ENCODE measurements around the gene PIK3CB. TPM values are rescaled to one million over a fixed set of nuclear protein-coding genes. Genes with fewer than 3 reads are reported as not detected.

Gene PIK3CB
- total and polyA plus RNA-seq, 10 of the 15 experiments (the other 5 are each of a cell fraction or from before 2014, with no cell fraction given) = 5.0 to 18.4 (median 10.4) TPM

DNA sequence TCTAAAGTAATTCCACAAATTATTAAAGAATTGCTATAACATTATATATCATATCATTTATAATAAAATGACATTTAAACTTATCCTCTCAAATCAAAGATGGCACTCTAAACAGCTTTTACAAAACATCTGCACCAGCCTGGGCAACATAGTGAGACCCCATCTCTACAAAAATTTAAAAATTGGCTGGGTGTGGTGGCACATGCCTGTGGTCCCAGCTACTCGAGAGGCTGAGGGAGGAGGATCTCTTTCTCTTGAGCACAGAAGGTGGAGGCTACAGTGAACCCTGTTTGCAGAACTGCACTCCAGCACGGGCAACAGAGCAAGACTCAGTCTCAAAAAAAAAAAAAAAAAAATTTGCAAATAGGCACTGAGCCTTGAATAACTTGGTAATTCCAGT lies 63.1 kb downstream of the PIK3CB start:
- Histone ChIP-seq H4K20me1 (ENCODE audit: control insufficient read depth, insufficient read depth) (no peaks in the 10 kb centered on the region), H3K4me2 (ENCODE audit: control insufficient read depth, insufficient read depth) (no peak overlapping the region), H2AFZ (ENCODE audit: control insufficient read depth, low read depth, low read length) (no peak overlapping the region), H3K79me2 (ENCODE audit: control insufficient read depth, insufficient read depth, low read length) (no peaks in the 10 kb centered on the region), H3K27me3 (replicated peaks in 1 of 2; ENCODE audit: control insufficient read depth in 2 of 2, insufficient read depth in 2 of 2, low read length in 1 of 2) (no peaks in the 10 kb centered on the region), H3K9ac (ENCODE audit: control insufficient read depth, insufficient read depth, low read length) (no peak overlapping the region), H3K36me3 (ENCODE audit: control insufficient read depth in 2 of 2, insufficient read depth in 2 of 2, low read length in 1 of 2) (peaks cover 0 to 6% of the 10 kb centered on the region in 2 experiments; a peak in 2 of 4 replicates), H3K9me3 (replicated peaks; ENCODE audit: control insufficient read depth, insufficient read depth, low read length) (peaks cover 18% of the 10 kb centered on the region; the same call in 2 of the 3 replicates), H3K4me3 (no peak overlapping the region), H3K4me1 (ENCODE audit: control insufficient read depth, insufficient read depth, low read length) (no peaks in the 10 kb centered on the region), H3K27ac (ENCODE audit: control insufficient read depth, insufficient read depth) (no peak overlapping the region)
- ChIA-PET SMC1A (ENCODE audit: uncharacterized antibody, unreplicated experiment) (no interaction called here), CTCF (no interaction called here), RAD21 (ENCODE audit: unreplicated experiment) (no interaction called here), POLR2A (interaction anchor here (0.7 to 1.4 kb wide), 2 partner anchors 10 to 41 kb away, joined by 3 to 4 read pairs; no protein-coding TSS in a partner anchor)
- 97% methylated on average over 2 of the region's 2 CpGs for WGBS (ENCODE audit: insufficient coverage, insufficient replicate concordance, low lambda C conversion rate, missing lambda C conversion rate)
- in situ Hi-C loops (cut with MboI) (no loop called here), intact Hi-C loops (cut with micrococcal nuclease; ENCODE audit: unreplicated experiment) (no loop called here)
- DNase-seq (ENCODE audit: low read depth, low spot score) (no peak), FAIRE-seq (no peak), ATAC-seq (no peak)
- BruUV-seq (replicated peaks) = no TSS peak
- TF ChIP-seq SIN3A (IDR thresholded peaks at IDR 0.05; ENCODE audit: low read depth, low read length) (no peak), MTA3 (IDR thresholded peaks at IDR 0.05; ENCODE audit: borderline replicate concordance, low read length) (no peak), NR2F1 (conservative IDR thresholded peaks at IDR 0.05) (no peak), CBX5 (IDR thresholded peaks at IDR 0.05; ENCODE audit: low read depth) (no peak), MEF2A (IDR thresholded peaks at IDR 0.05; ENCODE audit: insufficient read depth, low read depth, low read length) (no peak), SUPT20H (IDR thresholded peaks at IDR 0.05; ENCODE audit: borderline replicate concordance, control insufficient read depth, low read depth, low read length) (no peak), BACH1 (IDR thresholded peaks at IDR 0.05; ENCODE audit: borderline replicate concordance) (no peak), ZZZ3 (IDR thresholded peaks at IDR 0.05; ENCODE audit: control insufficient read depth, insufficient read length, low read depth) (no peak), SMAD5 (IDR thresholded peaks at IDR 0.05; ENCODE audit: low read depth) (no peak), RFX5 (IDR thresholded peaks at IDR 0.05; ENCODE audit: low read depth, low read length) (no peak), NRF1 (conservative IDR thresholded peaks at IDR 0.05; ENCODE audit: low read depth, low read length) (no peak)
- TF ChIP-seq, protein P1, sequence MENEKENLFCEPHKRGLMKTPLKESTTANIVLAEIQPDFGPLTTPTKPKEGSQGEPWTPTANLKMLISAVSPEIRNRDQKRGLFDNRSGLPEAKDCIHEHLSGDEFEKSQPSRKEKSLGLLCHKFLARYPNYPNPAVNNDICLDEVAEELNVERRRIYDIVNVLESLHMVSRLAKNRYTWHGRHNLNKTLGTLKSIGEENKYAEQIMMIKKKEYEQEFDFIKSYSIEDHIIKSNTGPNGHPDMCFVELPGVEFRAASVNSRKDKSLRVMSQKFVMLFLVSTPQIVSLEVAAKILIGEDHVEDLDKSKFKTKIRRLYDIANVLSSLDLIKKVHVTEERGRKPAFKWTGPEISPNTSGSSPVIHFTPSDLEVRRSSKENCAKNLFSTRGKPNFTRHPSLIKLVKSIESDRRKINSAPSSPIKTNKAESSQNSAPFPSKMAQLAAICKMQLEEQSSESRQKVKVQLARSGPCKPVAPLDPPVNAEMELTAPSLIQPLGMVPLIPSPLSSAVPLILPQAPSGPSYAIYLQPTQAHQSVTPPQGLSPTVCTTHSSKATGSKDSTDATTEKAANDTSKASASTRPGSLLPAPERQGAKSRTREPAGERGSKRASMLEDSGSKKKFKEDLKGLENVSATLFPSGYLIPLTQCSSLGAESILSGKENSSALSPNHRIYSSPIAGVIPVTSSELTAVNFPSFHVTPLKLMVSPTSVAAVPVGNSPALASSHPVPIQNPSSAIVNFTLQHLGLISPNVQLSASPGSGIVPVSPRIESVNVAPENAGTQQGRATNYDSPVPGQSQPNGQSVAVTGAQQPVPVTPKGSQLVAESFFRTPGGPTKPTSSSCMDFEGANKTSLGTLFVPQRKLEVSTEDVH (IDR thresholded peaks at IDR 0.05; ENCODE audit: low read depth, partially characterized antibody) = no peak
- TF ChIP-seq, protein P2, sequence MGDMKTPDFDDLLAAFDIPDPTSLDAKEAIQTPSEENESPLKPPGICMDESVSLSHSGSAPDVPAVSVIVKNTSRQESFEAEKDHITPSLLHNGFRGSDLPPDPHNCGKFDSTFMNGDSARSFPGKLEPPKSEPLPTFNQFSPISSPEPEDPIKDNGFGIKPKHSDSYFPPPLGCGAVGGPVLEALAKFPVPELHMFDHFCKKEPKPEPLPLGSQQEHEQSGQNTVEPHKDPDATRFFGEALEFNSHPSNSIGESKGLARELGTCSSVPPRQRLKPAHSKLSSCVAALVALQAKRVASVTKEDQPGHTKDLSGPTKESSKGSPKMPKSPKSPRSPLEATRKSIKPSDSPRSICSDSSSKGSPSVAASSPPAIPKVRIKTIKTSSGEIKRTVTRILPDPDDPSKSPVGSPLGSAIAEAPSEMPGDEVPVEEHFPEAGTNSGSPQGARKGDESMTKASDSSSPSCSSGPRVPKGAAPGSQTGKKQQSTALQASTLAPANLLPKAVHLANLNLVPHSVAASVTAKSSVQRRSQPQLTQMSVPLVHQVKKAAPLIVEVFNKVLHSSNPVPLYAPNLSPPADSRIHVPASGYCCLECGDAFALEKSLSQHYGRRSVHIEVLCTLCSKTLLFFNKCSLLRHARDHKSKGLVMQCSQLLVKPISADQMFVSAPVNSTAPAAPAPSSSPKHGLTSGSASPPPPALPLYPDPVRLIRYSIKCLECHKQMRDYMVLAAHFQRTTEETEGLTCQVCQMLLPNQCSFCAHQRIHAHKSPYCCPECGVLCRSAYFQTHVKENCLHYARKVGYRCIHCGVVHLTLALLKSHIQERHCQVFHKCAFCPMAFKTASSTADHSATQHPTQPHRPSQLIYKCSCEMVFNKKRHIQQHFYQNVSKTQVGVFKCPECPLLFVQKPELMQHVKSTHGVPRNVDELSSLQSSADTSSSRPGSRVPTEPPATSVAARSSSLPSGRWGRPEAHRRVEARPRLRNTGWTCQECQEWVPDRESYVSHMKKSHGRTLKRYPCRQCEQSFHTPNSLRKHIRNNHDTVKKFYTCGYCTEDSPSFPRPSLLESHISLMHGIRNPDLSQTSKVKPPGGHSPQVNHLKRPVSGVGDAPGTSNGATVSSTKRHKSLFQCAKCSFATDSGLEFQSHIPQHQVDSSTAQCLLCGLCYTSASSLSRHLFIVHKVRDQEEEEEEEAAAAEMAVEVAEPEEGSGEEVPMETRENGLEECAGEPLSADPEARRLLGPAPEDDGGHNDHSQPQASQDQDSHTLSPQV (IDR thresholded peaks at IDR 0.05) = no peak
- TF ChIP-seq, protein P3, sequence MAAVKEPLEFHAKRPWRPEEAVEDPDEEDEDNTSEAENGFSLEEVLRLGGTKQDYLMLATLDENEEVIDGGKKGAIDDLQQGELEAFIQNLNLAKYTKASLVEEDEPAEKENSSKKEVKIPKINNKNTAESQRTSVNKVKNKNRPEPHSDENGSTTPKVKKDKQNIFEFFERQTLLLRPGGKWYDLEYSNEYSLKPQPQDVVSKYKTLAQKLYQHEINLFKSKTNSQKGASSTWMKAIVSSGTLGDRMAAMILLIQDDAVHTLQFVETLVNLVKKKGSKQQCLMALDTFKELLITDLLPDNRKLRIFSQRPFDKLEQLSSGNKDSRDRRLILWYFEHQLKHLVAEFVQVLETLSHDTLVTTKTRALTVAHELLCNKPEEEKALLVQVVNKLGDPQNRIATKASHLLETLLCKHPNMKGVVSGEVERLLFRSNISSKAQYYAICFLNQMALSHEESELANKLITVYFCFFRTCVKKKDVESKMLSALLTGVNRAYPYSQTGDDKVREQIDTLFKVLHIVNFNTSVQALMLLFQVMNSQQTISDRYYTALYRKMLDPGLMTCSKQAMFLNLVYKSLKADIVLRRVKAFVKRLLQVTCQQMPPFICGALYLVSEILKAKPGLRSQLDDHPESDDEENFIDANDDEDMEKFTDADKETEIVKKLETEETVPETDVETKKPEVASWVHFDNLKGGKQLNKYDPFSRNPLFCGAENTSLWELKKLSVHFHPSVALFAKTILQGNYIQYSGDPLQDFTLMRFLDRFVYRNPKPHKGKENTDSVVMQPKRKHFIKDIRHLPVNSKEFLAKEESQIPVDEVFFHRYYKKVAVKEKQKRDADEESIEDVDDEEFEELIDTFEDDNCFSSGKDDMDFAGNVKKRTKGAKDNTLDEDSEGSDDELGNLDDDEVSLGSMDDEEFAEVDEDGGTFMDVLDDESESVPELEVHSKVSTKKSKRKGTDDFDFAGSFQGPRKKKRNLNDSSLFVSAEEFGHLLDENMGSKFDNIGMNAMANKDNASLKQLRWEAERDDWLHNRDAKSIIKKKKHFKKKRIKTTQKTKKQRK (IDR thresholded peaks at IDR 0.05; ENCODE audit: low read depth, low read length) = no peak
